HG03280 (cell line): Measurements from ENCODE around the gene SLC40A1.

Source experiments
- ATAC-seq: cut with Tn5 transposase; IDR thresholded peaks from one replicate; pipeline ENCODE4 v1.9.1; 2021; ENCODE audit warnings: mild to moderate bottlenecking, moderate library complexity; ENCODE audit not compliant: unreplicated experiment

Gene SLC40A1

GRCh38 chr2:189574793-189575475 is 5.7 kb downstream of the SLC40A1 start:
- no peak for ATAC-seq

DNA sequence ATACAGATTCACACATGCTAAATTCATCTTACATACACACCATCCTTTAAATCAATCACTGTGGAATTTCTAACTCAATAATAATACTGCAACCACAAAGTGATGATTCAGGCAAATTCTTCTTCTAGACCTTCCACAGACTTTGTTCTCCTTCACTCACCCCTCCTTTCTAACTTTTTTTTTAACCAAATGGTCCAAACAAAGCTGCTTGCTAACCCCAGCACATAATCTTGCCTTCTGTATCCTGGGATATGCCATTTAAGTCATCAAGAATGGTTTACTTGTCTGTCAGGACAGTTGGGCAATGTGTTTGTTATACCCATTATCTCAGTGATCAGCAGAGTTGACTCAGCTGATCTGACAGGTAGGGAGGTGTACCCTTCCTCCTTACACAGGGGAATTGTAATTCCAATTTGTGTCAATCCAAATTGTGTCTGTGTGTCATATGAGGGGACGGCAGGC is 10.0 kb downstream of the SLC40A1 start:
- ATAC-seq = no peak

DNA sequence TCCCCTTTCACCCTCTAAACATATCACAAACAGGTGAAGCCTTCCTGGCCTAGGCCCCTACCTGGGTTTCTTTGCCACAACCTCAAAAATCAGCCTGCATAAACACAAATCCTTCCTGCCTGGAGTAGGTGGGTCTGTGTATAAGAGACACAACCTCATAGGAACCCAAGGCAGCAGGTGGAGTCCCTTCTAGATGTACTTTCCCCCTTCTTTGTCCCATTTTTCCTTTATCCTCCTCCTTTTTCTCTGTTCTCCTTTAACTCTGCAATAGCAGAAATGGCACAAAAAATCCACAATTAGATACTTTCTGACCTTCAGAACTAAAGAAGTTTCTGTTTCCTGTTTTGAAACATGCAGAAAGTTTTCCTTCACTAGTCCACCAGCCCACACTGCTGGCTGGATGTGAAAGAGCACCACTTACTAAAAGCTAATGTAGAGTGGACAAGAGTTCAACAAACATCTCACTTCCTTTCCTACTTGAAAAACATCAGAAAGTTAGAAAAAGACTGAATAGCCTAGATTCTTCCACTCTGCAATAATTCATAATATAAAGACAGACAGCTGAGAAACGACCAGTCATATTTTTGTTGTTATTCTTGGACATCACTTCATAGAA is 11.2 kb downstream of the SLC40A1 start:
- ATAC-seq = no peak

DNA sequence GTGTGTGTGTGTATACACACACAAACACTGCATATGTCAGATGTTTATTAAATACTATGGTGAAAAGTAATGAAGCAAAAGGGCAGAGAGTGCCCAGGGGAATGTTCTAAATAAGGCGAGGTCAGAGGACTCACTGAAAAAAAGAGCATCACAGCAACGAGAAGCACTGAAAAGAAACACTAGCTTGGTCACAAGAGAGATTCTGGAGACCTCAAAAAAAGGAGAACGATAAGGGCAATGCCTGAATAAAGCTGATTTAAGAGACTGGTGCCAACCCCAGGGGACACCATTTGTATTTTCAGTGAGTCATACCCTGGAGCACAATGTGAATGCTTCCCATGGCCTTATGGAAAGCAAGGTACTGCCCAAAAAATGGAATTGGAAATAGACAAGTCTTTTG is 14.5 kb downstream of the SLC40A1 start:
- no peak for ATAC-seq

DNA sequence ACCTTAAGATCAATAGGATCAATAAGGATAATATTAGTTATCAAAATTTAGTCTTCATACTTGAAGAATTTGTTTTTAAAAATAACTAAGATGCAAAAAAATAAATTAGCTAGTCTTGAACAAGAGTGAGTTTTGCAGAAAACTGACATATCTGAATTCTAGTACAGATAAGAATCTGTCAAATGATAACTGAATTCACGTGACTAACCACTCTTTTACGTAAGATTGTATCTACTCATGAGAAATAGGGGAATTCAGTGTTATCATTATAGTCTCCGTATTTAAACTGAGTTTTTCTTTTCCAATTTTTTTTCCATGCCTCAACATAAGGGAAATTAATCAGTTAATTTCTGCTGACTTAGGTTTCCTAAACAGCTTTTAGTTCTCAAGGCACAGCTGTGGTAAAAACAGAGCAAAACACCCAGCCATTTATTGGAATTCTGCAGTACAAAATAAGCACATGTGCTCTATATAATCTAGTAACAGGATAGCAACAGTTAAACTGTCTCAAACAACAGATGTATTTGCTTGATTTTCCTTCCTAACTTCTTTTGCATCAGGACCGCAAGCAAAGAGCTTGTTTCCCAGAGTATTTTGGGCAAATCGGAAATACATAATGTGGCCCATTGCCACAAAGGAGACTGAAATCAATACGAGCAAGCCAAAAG is 19.1 kb downstream of the SLC40A1 start:
- ATAC-seq = no peak

GRCh38 chr2:189560273-189560586 is 20.4 kb downstream of the SLC40A1 start:
- ATAC-seq = no peak

GRCh38 chr2:189559579-189560272 is 20.9 kb downstream of the SLC40A1 start:
- no peak for ATAC-seq

GRCh38 chr2:189558516-189559272 is 21.9 kb downstream of the SLC40A1 start:
- ATAC-seq = no peak

- ATAC-seq = no peak
Observed at GRCh38 chr2:189557373-189557772, 23.2 kb downstream of the SLC40A1 start.

DNA sequence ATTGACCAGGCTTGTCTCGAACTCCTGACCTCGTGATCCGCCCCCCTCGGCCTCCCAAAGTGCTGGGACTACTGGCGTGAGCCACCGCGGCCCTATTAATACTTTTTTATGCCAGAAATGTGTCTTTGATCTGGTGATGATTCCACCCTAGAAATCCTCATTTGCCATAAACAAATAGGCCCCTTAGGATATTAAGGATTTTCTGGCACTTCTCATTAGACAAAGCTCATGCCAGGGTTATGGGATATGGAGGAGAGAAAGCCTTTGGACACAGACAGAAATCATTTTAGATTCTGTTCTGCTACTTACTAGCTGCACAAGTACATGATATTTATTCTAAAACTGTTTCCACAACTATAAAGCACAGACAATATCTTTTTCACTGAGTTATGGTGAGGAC is 24.1 kb downstream of the SLC40A1 start:
- no peak for ATAC-seq

- no peak for ATAC-seq
Observed at GRCh38 chr2:189555232-189555631, 25.4 kb downstream of the SLC40A1 start.

DNA sequence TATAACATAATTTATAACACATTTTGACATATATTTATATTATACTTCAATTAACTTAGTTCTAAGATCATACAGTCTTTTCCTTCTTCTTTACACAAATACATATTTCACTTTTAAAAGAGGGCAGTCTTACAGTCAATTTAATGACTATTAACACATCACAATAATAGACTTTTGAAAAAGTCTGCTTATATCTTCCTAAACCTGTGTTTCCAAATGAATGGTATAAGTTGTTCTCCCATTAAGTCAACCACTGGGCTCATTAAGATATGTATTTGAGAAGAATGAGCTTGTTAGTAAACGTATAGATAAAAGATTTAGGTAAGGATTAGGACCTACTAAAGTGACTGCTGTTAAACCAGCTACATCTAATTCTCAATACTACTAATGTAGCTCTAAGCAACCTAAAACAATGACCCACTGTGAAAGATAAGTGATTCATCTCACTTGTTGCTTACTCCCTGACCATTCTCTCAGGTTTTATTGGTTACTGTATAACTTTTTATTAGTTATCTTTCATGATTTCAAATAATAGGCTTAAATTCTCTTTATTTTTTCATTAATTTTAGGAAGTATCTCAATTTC is 27.0 kb downstream of the SLC40A1 start:
- ATAC-seq = no peak

GRCh38 chr2:189552991-189553404 is 27.6 kb downstream of the SLC40A1 start:
- ATAC-seq = no peak

GRCh38 chr2:189552334-189552990 is 28.1 kb downstream of the SLC40A1 start:
- no peak for ATAC-seq

GRCh38 chr2:189551808-189552207 is 28.8 kb downstream of the SLC40A1 start:
- no peak for ATAC-seq

- ATAC-seq = no peak
Observed at GRCh38 chr2:189549449-189549832, 31.1 kb downstream of the SLC40A1 start.

- ATAC-seq = no peak
Observed at GRCh38 chr2:189548666-189549448, 31.7 kb downstream of the SLC40A1 start.

GRCh38 chr2:189545418-189545817 is 35.2 kb downstream of the SLC40A1 start:
- no peak for ATAC-seq

DNA sequence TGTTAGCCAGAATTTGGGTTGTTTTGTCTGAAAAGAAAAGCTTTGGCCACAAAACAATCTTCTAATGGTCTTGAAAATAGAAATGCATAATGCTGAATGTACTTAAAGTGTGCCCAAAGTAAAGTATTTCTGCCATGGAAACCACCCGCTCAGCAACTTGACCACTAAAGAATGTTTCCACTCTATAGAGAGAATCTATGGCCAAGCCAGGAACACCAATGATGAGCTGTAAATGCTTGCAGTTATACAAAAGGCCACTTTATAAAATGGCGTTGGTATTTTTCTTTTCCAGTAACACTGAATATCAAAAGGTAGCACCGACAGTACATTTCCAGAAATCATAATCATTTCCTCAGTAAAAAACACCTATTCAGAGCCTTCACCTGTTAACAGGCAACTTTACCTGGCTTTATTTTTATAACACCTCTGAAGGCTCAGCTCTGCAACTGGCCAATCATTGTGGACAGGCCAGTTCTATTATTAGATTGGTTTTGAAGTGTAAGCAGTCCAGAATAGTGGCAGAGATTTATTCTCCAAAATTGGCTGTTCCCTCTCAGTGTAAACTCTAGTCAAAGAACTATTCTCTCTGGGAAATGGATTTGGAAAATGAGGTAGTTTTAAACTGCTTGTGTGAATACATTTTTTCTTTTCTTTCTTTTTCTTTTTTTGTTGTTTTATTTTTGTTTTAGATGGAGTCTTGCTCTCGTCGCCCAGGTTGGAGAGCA is 36.1 kb downstream of the SLC40A1 start:
- ATAC-seq = no peak
